ENCODE data around the gene CFC1B.
"Not testable (repeated sequence)": the region's sequence is repeated elsewhere in the genome, so short reads cannot be mapped to it uniquely, and the experiment has no call there.

The CFC1B gene

GRCh38 chr2:130520992-130521391 lies at the start of gene CFC1B:
Gene CFC1B, plus strand, starts transcription at chr2:130521222. Its CDS starts 263 bp downstream, at chr2:130521485.
- H3K27ac ChIP-seq, result not testable (repeated sequence)

- not testable (repeated sequence) for H3K27ac ChIP-seq
Measured at GRCh38 chr2:130491073-130491472, 29.9 kb upstream of the CFC1B start.

- not testable (repeated sequence) for H3K27ac ChIP-seq
Measured at GRCh38 chr2:130509228-130509627, 11.8 kb upstream of the CFC1B start, which contains the start of gene POTEI. Gene POTEI, minus strand, starts transcription at chr2:130509328. Its CDS starts 93 bp downstream, at chr2:130509235.

GRCh38 chr2:130510807-130511746 lies 9.9 kb upstream of the CFC1B start:
- H3K27ac ChIP-seq, result not testable (repeated sequence)

DNA sequence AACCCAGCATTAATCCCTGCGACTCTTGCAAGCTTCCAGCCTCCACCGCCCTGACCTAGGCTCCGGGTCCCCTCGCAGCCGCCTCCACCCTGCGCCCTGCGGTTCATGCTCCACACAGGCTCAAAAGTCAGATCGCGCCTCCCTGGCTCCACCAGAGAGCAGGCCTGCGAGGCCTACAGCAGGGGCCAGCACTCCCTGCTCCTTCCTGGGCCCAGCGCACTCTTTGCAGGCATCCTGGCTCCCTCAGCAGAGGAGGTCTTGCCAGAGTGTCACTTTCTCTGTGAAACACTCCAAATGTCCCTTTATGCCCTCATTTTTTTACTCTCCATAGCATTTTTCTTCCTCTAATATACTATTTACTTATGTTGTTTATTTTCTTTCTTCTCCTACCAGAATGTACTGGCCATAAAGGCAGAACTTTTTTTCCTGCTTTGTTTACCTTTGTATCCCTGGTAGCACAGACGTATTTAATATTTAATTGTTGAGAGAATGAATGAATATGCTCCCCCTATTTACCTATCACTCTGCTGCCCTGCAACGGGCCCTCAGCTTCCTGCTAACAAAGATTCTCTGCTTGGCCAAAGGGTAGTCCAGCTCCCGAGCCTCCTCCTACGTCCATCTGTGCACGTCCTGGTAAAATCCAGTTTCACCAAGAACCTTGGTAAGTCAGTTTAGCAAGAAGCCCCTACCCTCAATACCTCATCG lies 9.1 kb upstream of the CFC1B start:
- not testable (repeated sequence) for H3K27ac ChIP-seq

- not testable (repeated sequence) for H3K27ac ChIP-seq
Measured at GRCh38 chr2:130518516-130519106, 2.4 kb upstream of the CFC1B start.

GRCh38 chr2:130522390-130522789 lies 1.4 kb downstream of the CFC1B start:
- H3K27ac ChIP-seq, result not testable (repeated sequence)

DNA sequence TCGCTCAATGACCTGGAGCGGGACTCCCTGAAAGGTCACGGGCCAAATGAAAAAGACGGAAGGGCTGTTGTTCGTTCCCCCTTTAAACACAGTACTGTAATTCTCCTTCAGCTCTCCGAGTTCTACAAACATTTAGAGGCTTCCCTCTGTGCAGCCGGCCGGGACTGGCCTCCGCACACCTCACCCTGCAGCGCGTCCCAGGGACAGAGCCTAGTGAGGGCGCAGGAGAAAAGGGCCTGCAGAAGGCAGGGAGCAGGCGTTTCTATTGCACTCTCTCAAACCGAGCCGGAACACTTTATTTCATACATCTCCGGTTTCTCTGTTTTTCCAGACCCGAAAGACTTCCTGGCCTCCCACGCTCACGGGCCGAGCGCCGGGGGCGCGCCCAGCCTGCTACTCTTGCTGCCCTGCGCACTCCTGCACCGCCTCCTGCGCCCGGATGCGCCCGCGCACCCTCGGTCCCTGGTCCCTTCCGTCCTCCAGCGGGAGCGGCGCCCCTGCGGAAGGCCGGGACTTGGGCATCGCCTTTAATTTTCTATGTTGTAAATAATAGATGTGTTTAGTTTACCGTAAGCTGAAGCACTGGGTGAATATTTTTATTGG lies 6.4 kb downstream of the CFC1B start:
- not testable (repeated sequence) for H3K27ac ChIP-seq

DNA sequence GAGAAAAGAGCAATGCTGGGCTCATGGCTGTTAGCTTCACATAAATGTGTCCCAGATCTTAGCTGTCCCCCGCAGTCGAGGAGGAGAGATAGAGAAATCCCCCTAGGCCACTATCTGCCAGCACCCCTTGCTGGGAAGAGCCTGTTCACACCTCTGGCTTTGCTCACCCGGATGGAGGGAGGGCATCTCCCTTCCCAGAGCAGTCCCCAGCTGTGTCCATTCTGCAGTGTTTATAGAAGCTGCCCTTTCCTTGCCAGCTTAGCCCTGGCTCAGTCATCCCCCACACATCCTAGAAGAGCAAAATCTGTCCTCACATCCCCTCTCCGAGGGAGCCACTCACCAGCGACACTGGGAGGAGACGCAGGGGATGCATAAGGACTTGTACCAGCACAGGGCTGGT lies 8.5 kb downstream of the CFC1B start:
- H3K27ac ChIP-seq, result not testable (repeated sequence)

DNA sequence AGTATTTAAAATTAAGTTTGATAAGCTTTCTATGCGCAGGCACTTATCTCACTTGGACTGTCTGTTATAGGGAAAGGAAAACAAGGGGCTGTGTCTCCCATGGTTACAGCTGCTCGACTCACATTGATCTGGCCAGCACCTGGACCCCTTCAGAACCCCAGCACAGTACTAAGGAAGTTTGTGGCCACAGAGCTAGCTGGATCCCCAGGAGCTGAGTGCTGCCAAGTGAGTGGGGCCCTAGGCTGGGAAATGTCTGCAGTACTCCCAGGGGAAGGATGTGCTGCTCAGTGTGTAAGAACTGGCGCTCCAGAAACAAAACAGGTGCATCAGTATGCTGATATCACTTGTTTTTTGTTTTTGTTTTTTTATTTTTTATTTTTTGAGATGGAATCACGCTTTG lies 9.2 kb downstream of the CFC1B start:
- not testable (repeated sequence) for H3K27ac ChIP-seq

GRCh38 chr2:130531225-130531624 lies 10.2 kb downstream of the CFC1B start:
- H3K27ac ChIP-seq, result not testable (repeated sequence)

DNA sequence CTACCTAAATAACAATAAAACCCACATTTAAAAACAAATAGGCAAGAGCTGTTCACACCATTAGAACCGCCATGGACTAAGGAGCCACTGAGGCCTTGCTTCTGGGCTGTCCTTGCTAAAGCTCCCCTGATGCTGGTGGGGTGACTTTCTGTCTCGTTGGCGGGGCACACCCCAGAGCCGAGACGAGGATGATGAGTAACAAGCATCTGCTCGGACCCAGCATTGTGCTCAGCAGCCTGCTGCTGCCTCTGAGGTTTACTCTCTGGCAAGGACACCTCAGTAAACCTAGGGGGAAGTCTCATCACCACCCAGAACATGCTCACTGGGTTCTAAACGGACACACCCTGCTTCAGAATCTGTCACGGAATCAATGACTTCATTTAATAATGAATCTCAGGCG lies 10.7 kb downstream of the CFC1B start:
- H3K27ac ChIP-seq, result not testable (repeated sequence)

DNA sequence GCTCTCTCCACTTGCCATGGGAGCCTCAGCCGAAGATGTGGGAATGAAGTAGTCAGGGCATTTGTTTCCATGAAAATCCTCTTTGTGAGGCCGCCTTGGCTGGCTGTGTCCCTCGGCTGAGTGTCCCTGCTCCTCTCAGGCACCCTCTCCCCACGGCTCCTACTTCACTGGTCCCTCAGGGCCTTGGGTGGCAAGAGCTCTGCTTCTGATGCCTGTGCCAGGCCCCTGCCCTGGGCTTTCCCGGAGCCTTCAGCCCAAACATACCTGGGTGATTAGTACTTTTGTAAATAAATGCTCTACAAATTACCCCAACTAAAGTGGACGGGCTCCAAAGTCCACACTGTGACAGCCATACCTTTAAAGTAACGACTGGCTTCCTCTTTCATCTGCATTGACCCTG lies 15.6 kb downstream of the CFC1B start:
- not testable (repeated sequence) for H3K27ac ChIP-seq

GRCh38 chr2:130538271-130538670 lies 17.2 kb downstream of the CFC1B start:
- H3K27ac ChIP-seq, result not testable (repeated sequence)

- H3K27ac ChIP-seq, result not testable (repeated sequence)
Measured at GRCh38 chr2:130542789-130543188, 21.8 kb downstream of the CFC1B start.

DNA sequence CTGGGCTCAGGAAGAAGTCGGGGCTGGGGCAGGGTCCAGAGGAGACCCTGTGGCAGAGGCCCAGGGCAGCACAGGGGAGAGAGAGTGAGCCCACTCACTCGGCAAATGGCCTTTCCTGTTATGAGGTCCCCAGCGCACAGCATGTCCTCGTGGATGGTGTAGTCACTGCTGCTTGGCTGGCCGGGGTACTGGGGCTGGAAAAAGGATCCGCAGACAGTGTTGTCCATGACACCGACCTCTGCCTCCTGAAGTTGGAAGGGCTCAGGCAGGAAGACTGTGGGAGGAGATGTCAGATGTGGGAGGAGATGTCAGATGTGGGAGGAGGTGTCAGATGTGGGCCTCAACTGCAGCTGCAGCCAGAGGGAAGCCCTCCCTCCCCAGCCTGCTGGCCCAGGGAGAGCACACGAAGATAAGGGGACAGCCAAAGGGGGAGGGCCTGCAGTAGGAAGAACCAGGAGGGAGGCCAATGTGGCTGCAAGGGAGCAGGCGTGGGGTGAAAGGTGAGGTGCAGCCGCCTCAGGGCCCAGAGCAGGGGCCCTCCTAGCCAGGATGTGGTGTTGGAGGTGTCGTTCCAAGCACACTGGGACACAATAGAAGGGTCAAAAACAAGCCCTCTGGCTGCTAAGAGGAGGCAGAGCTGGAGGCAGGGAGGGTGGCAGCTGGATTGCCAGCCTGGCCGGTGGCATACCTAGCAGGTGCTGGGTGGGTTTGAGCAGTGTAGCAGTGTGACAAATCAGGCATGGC lies 22.9 kb downstream of the CFC1B start:
- H3K27ac ChIP-seq, result not testable (repeated sequence)

DNA sequence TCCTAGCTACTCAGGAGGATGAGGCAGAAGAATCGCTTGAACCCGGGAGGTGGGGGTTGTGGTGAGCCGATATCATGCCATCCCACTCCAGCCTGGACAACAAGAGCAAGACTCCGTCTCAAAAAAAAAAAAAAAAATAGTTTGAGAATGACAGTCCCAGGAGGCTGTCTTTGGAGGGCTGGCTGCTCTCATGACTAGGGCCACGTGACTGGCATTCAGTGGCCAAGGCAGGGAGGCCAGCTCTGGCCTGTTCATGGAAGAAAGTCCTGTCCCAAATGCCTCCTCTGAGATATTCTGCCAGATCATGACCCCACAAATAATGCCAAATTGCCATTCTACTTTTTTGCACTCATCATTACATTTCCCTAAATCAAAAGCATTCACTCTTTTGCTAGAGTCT lies 24.0 kb downstream of the CFC1B start:
- H3K27ac ChIP-seq, result not testable (repeated sequence)

- H3K27ac ChIP-seq, result not testable (repeated sequence)
Measured at GRCh38 chr2:130548418-130548817, 27.4 kb downstream of the CFC1B start.

- not testable (repeated sequence) for H3K27ac ChIP-seq
Measured at GRCh38 chr2:130549475-130549874, 28.5 kb downstream of the CFC1B start.

DNA sequence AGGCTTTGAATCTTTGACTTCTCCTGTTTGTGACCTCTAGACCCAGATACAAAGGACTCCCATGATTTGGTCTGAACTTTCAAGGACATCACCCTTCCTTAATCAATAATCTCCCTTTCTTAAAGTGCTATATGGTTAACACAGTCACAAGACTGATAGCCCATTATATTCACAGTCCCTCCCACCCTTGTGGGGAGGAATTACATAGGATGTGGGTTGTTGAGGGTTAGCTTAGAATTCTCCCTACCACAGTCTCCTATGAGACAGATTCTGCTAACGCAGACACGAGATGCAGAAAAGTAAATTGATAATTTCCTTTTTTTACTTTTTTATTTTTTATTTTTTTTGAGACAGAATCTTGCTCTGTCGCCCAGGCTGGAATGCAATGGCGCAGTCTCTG lies 33.2 kb downstream of the CFC1B start:
- not testable (repeated sequence) for H3K27ac ChIP-seq

DNA sequence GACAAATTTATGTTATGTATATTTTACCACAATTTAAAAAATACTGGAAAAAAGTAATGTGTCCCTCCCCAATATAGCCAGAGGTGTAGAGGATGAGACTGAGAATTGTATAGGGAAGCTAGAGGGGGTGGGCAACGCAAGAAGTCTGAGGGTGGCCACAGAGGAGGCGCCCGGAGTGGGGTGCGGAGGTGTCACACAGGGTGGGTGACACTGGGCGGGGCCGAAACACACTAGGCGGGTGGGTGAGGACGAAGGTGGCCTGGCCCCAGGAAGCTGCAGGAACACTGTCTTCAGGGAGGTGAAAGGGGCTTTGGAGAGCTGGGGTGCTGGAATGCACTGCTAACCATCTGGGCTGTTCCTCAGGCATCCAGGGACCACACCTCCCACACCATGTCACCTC lies 35.4 kb downstream of the CFC1B start:
- H3K27ac ChIP-seq, result not testable (repeated sequence)

GRCh38 chr2:130566165-130566564 lies 45.1 kb downstream of the CFC1B start:
- H3K27ac ChIP-seq, result not testable (repeated sequence)
